NT2/D1 (cell line): ENCODE data around the gene SPIB.

Source experiments
- SUZ12 ChIP-seq: IDR thresholded peaks from 2 replicates; pipeline ENCODE4 v1.6.1; 2011; ENCODE audit not compliant: insufficient read length, insufficient read depth; ENCODE audit errors: extremely low read depth
- ZNF274 ChIP-seq: IDR thresholded peaks from 2 replicates; pipeline ENCODE4 v1.6.1; 2011; ENCODE audit warnings: mild to moderate bottlenecking, low read depth, low read length

DNA sequence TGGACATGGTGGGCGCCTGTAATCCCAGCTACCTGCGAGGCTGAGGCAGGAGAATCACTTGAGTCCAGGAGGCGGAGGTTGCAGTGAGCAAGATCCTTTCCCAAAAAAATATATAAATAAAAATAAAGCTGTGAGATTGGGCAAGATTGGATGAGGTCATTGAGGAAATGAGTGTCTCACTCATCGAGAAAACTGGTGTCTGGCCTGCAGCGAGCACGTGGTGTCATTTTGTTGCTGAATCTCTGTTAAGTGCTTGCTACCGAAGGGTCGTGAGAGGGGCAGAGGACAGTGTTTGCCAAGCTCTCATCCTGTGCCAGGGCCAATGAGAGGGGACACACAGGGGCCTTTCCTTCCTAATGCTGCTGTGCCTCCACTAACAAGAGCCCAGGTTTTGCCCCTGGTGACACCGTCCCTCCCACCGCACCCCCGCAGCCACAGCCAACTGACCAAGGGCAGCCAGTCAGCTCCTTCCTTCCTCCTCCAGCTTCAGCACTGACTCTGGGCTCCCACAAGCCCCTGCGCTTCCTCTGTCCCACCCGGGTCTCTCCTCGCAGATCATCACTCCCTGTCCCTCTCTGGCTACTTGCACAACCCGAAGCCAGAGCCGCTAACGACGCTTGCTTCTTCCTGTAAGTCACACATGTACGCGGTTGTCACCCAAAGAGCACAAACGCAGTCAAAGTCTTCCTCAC, 31.4 kb upstream of the SPIB start:
- TF ChIP-seq SUZ12 (no peak), ZNF274 (no peak)
